Loucy (cell line): ENCODE measurements around the gene LYPD8.

ENCODE experiments used
- H2AFZ ChIP-seq: fragments of 200-600 bp; sonication (generic); 2 replicates; pipeline ENCODE4 v1.6.0; 2016; ENCODE audit warnings: antibody characterized with exemption, mild to moderate bottlenecking, low read length, moderate library complexity
- H3F3A ChIP-seq: fragments of 200-600 bp; 2 replicates; pipeline ENCODE4 v1.6.0; 2016; ENCODE audit warnings: antibody characterized with exemption, low read depth, mild to moderate bottlenecking
- H3K27me3 ChIP-seq: fragments of 200-600 bp; sonication (generic); 2 replicates; pipeline ENCODE4 v1.6.1; 2014; ENCODE audit warnings: low read length, mild to moderate bottlenecking; ENCODE audit not compliant: insufficient read depth, poor library complexity, severe bottlenecking
- H3K36me3 ChIP-seq: fragments of 200-600 bp; sonication (generic); 2 replicates; pipeline ENCODE4 v1.6.1; 2016; ENCODE audit warnings: low read length; ENCODE audit not compliant: insufficient read depth
- H3K4me1 ChIP-seq: fragments of 200-600 bp; sonication (generic); 2 replicates; pipeline ENCODE4 v1.5.1; 2014; ENCODE audit warnings: low read length, mild to moderate bottlenecking; ENCODE audit not compliant: insufficient read depth, poor library complexity, severe bottlenecking
- H3K4me2 ChIP-seq: fragments of 200-600 bp; sonication (generic); 2 replicates; pipeline ENCODE4 v1.6.0; 2014; ENCODE audit warnings: antibody characterized with exemption, low read length, low read depth, mild to moderate bottlenecking; ENCODE audit not compliant: poor library complexity, severe bottlenecking
- H3K4me3 ChIP-seq: fragments of 200-600 bp; sonication (generic); 2 replicates; pipeline ENCODE4 v1.5.1; 2014; ENCODE audit warnings: low read length, mild to moderate bottlenecking, mixed read lengths; ENCODE audit not compliant: poor library complexity, severe bottlenecking
- H3K79me2 ChIP-seq: fragments of 200-600 bp; sonication (generic); 2 replicates; pipeline ENCODE4 v1.6.1; 2014; ENCODE audit warnings: low read length; ENCODE audit not compliant: insufficient read depth
- H3K9ac ChIP-seq: fragments of 200-600 bp; sonication (generic); 2 replicates; pipeline ENCODE4 v1.6.0; 2014; ENCODE audit warnings: mild to moderate bottlenecking, low read depth, low read length, moderate library complexity; ENCODE audit not compliant: poor library complexity, severe bottlenecking
- H3K9me2 ChIP-seq: fragments of 200-600 bp; sonication (generic); replicated peaks from 2 replicates; pipeline ENCODE4 v1.6.1; 2016; ENCODE audit warnings: low read depth, low read length, mixed read lengths
- H3K9me3 ChIP-seq: fragments of 200-600 bp; sonication (generic); 2 replicates; pipeline ENCODE4 v1.6.1; 2014; ENCODE audit warnings: mild to moderate bottlenecking, antibody characterized with exemption, low read length, low read depth; ENCODE audit not compliant: insufficient read depth
- H4K20me1 ChIP-seq: fragments of 200-600 bp; sonication (generic); 2 replicates; pipeline ENCODE4 v1.6.0; 2014; ENCODE audit warnings: antibody characterized with exemption, low read length, mild to moderate bottlenecking; ENCODE audit not compliant: insufficient read depth, poor library complexity, severe bottlenecking
- CTCF ChIP-seq: fragments of 200-600 bp; sonication (generic); conservative IDR thresholded peaks from 2 replicates; pipeline ENCODE4 v1.5.1; 2014; ENCODE audit warnings: mild to moderate bottlenecking, antibody characterized with exemption, low read length
- EZH2phosphoT487 ChIP-seq: fragments of 200-600 bp; IDR thresholded peaks from 2 replicates; pipeline ENCODE4 v1.6.1; 2018; ENCODE audit warnings: antibody characterized with exemption, mild to moderate bottlenecking, moderate library complexity, borderline replicate concordance

LYPD8 gene

GRCh38 chr1:248740876-248741275 lies 14.7 kb downstream of the LYPD8 start:
- Histone ChIP-seq H3K4me1 (no peaks in the 10 kb centered on the region), H3K9ac (no peak overlapping the region), H4K20me1 (no peaks in the 10 kb centered on the region), H3K4me3 (no peak overlapping the region), H3K9me3 (peaks cover 10% of the 10 kb centered on the region; the same call in 1 of the 2 replicates), H2AFZ (no peak overlapping the region), H3K9me2 (no peaks in the 10 kb centered on the region), H3K27me3 (no peaks in the 10 kb centered on the region), H3K79me2 (no peaks in the 10 kb centered on the region), H3K36me3 (no peaks in the 10 kb centered on the region), H3F3A (no peaks in the 10 kb centered on the region), H3K4me2 (no peak overlapping the region)
- no peak for TF ChIP-seq EZH2phosphoT487
- TF ChIP-seq CTCF, result no peak

DNA sequence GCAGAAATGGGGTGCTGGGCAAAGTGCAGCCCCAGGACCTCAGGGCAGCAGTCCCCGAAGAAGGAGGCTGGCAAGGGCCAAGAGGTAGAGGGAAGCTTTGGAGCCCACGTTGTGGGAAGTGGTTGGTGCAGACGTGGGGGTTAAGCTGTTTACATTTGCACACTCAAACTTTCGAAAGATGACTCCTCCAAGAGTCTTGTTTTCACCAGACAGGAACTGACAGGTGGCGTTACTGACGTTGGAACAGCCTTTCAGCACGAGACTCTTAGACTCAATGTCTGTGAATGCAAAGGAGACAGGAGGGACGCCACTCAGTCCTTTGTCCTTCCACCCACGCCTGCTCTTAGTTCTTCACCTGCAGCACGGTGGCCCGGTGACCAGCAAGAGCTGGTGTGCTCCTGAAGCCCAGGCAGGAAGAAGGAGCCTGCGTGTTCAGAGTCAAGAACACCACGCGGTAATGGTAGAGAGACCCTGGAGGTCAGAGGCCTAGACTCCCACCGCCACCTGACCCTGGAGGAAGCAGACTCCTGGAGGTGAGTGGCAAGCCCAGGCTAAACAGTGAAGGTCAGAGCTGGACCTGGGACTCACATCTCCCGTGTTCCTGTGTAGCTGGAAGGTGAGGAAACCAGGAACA lies 15.9 kb downstream of the LYPD8 start:
- Histone ChIP-seq H4K20me1 (no peaks in the 10 kb centered on the region), H3K4me2 (no peak overlapping the region), H3K36me3 (no peaks in the 10 kb centered on the region), H3K4me3 (no peak overlapping the region), H3K27me3 (no peaks in the 10 kb centered on the region), H3F3A (no peaks in the 10 kb centered on the region), H3K9me2 (no peaks in the 10 kb centered on the region), H3K9me3 (peaks cover 14% of the 10 kb centered on the region; the same call in 1 of the 2 replicates), H2AFZ (no peak overlapping the region), H3K79me2 (no peaks in the 10 kb centered on the region), H3K4me1 (no peaks in the 10 kb centered on the region), H3K9ac (no peak overlapping the region)
- no peak for TF ChIP-seq CTCF
- TF ChIP-seq EZH2phosphoT487, result no peak

DNA sequence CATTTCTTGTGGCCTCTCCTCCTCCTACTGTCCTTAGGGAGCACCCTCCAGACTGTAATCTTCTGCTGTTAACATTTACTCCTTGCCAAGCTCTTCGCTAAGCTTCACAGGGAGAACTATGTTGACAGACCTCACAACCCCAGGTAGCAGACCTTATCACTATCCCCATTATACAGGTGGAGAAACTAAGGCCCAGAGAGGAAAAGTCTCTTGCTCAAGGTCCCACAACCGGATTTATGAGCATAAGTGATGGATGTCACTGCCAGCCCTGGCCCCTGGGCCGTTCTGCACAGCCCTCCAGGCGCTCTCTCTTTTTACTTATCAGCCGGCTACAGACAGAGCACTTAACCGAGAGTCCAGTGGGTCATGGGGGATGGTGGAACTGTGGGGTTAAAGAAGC lies 18.1 kb downstream of the LYPD8 start:
- Histone ChIP-seq H3F3A (no peaks in the 10 kb centered on the region), H4K20me1 (no peaks in the 10 kb centered on the region), H2AFZ (no peak overlapping the region), H3K79me2 (no peaks in the 10 kb centered on the region), H3K4me3 (no peak overlapping the region), H3K9me3 (peaks cover 17% of the 10 kb centered on the region; the same call in 1 of the 2 replicates), H3K9ac (no peak overlapping the region), H3K36me3 (no peaks in the 10 kb centered on the region), H3K4me2 (no peak overlapping the region), H3K4me1 (no peaks in the 10 kb centered on the region), H3K27me3 (no peaks in the 10 kb centered on the region), H3K9me2 (no peaks in the 10 kb centered on the region)
- TF ChIP-seq CTCF (no peak), EZH2phosphoT487 (no peak)
